ENCODE measurements around the gene PPFIBP2. TPM values are rescaled to one million over a fixed set of nuclear protein-coding genes. Genes with fewer than 3 reads are reported as not detected.

The PPFIBP2 gene
- total RNA-seq, 1 donor from 2014 or later: 415 TPM

GRCh38 chr11:7600205-7600775 lies 86.5 kb downstream of the PPFIBP2 start:
- DNase-seq (ENCODE audit: low spot score): peak; percentile 80

- DNase-seq (ENCODE audit: low spot score): no peak
Measured at GRCh38 chr11:7603031-7603781, 89.4 kb downstream of the PPFIBP2 start.

GRCh38 chr11:7604331-7604955 lies 90.6 kb downstream of the PPFIBP2 start:
- peak; percentile 58 for DNase-seq (ENCODE audit: low spot score)

- no peak for DNase-seq (ENCODE audit: low spot score)
Measured at GRCh38 chr11:7605186-7605943, 91.6 kb downstream of the PPFIBP2 start.

- no peak for DNase-seq (ENCODE audit: low spot score)
Measured at GRCh38 chr11:7606496-7606895, 92.7 kb downstream of the PPFIBP2 start.

GRCh38 chr11:7609015-7609414 lies 95.2 kb downstream of the PPFIBP2 start:
- no peak for DNase-seq (ENCODE audit: low spot score)

GRCh38 chr11:7609521-7609920 lies 95.7 kb downstream of the PPFIBP2 start:
- DNase-seq (ENCODE audit: low spot score): no peak

GRCh38 chr11:7610393-7610792 lies 96.6 kb downstream of the PPFIBP2 start:
- DNase-seq (ENCODE audit: low spot score): no peak

GRCh38 chr11:7611411-7611810 lies 97.6 kb downstream of the PPFIBP2 start:
- DNase-seq (ENCODE audit: low spot score): no peak

- DNase-seq (ENCODE audit: low spot score): no peak
Measured at GRCh38 chr11:7612056-7612660, 98.4 kb downstream of the PPFIBP2 start.

GRCh38 chr11:7612661-7613393 lies 99.0 kb downstream of the PPFIBP2 start:
- DNase-seq (ENCODE audit: low spot score): no peak

GRCh38 chr11:7613394-7613720 lies 99.6 kb downstream of the PPFIBP2 start:
- DNase-seq (ENCODE audit: low spot score): no peak

- DNase-seq (ENCODE audit: low spot score): no peak
Measured at GRCh38 chr11:7614656-7615055, 100.9 kb downstream of the PPFIBP2 start.

- no peak for DNase-seq (ENCODE audit: low spot score)
Measured at GRCh38 chr11:7617032-7617431, 103.2 kb downstream of the PPFIBP2 start.

GRCh38 chr11:7619322-7619721 lies 105.5 kb downstream of the PPFIBP2 start:
- DNase-seq (ENCODE audit: low spot score): no peak

- no peak for DNase-seq (ENCODE audit: low spot score)
Measured at GRCh38 chr11:7621090-7621489, 107.3 kb downstream of the PPFIBP2 start.

GRCh38 chr11:7621554-7621953 lies 107.8 kb downstream of the PPFIBP2 start:
- DNase-seq (ENCODE audit: low spot score): no peak

GRCh38 chr11:7622721-7623120 lies 108.9 kb downstream of the PPFIBP2 start:
- no peak for DNase-seq (ENCODE audit: low spot score)

- no peak for DNase-seq (ENCODE audit: low spot score)
Measured at GRCh38 chr11:7628660-7629059, 114.9 kb downstream of the PPFIBP2 start.

- DNase-seq (ENCODE audit: low spot score): no peak
Measured at GRCh38 chr11:7630002-7630401, 116.2 kb downstream of the PPFIBP2 start.

- no peak for DNase-seq (ENCODE audit: low spot score)
Measured at GRCh38 chr11:7632211-7632610, 118.4 kb downstream of the PPFIBP2 start.
